HG03575 (cell line): ENCODE measurements around the gene GLUD1.
"Not testable (repeated sequence)": the region's sequence is repeated elsewhere in the genome, so short reads cannot be mapped to it uniquely, and the experiment has no call there.

Source experiments
- ATAC-seq: cut with Tn5 transposase; IDR thresholded peaks from one replicate; pipeline ENCODE4 v1.9.1; 2021; ENCODE audit not compliant: unreplicated experiment, insufficient number of reproducible peaks, low FRiP score; ENCODE audit errors: extremely low read depth

The GLUD1 gene

DNA sequence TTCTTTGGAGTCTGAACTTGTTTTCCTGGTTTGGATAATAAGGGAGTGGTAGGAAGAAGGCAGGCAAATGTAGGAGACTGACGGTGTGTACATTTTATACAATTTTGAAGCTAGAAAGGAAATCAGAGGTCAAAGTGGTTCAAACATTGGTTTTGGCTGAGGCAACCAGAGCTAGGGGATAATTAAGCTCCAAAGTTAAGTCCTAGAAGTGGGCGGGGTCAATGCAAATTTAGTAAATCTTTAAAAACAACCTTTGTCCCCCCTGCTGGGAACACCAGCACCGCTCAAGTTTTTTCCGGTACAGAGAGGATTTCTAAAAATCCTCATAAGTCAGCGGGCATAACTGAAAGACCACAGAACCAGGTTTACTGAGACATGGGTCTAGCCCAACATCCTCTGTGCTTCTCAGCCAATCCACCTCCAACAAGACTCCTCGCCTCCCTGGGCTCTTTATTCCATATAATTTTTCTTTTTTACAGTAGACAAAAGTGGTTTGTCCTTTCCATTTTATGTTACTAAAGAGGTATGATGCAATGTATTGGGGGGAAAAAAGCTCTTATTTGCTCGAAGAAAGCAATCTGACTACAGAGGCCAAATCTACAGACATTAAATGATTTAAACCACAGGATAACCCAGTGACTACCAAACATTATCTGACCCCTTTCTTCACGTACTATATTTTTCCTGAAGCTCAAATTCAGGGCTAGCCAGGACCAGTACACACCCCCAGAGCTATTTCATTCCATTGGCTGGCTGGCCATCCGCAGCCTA is 1.6 kb downstream of the GLUD1 start:
- no peak for ATAC-seq

DNA sequence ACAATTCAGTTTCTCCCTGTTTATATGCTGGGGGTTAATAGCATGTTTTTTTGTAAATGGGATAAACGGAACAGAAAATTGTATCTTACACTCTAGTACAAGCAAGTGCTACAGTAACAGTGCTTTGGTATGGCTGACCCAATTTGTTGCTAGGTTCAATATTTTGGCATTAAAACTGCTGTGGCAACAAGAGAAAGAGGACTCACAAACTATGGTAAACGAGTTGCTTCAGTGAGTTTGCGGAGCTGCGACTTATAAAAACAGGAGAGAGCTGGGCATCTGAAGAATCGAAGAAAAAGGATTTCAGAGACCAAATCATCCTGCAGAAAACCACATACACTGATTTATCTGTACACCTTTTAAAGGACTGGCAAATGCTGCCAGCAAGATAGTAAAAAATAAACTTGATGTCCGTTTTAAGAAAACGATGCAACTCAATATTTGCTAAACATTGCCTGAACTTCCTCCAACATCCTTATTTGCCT is 2.2 kb downstream of the GLUD1 start:
- ATAC-seq, result no peak

DNA sequence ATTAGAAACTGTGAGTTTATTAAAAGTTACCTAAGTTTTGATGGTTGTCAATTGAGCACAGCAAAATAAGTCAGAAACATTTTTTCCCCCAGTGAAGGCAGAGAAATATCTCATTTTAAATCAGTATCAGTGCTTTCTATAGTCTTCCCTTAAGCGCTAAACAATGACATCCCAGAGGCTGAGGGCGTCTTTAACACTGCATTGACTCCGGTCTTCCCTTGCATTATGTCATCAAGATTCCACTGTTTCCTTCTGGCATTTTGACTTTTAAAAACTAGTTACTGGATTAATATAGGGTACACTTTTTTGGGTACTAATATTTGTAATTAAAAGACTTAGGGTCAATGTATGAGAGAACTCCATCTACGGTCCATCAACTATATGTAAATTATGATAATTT is 3.9 kb downstream of the GLUD1 start:
- no peak for ATAC-seq

DNA sequence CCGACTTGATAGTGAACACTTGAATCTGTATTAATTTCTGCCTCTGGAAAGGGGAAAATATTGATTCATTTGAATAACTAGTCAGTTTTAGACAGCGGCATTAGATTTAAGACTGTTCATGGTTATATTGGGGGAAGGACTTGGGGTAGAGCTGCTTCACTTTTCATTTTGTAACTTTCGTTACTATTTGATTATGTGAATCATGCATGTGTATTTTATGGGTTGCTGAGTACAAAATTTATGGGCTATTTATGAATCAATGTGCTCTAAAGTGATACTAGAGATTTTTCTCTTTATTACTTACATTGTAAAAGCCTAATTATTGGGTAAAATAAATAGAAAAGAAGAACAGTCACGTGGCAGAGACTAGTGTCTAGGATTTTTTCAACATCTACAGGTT is 4.9 kb downstream of the GLUD1 start:
- ATAC-seq, result no peak

DNA sequence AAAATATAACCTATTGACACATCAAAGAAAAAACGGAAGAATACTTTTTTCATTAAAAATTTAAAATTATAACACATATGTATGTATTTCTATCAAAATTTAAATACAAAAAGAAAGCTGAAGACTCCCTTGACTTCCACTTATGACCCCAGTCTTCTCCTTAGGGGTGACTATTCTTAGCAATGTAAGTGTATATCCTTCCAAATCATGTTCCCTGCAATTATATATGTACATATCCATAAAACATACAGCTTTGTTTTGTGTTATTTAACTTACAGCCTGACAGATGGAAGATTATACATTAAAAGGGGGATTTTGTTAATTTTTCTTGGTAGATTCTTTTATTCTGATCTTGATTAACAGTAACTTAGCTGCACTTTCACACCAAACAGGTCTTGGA is 9.1 kb downstream of the GLUD1 start:
- ATAC-seq, result no peak

DNA sequence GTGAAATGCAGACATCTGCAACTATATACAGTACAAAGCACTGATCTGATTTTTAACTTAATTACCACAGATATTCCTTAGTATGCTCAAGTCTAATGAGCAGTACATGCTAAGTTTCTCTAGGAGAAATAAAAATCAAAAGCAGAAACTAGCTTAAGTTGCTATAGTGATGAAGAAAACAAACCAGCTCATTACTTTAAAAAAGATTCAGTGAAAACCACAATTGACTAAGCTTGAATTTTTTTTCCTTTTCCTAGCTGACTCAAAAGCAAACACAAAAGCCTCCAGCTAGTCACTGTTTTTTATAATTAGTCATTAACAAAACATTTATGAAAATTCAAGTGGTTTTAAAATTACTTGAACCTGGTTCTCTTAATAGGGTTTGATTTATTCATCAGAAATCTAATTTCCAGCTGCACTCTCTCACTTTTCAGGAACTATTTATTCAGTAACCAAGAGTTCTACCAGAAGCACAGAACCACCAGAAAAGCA is 10.3 kb downstream of the GLUD1 start:
- ATAC-seq, result peak; percentile 54

DNA sequence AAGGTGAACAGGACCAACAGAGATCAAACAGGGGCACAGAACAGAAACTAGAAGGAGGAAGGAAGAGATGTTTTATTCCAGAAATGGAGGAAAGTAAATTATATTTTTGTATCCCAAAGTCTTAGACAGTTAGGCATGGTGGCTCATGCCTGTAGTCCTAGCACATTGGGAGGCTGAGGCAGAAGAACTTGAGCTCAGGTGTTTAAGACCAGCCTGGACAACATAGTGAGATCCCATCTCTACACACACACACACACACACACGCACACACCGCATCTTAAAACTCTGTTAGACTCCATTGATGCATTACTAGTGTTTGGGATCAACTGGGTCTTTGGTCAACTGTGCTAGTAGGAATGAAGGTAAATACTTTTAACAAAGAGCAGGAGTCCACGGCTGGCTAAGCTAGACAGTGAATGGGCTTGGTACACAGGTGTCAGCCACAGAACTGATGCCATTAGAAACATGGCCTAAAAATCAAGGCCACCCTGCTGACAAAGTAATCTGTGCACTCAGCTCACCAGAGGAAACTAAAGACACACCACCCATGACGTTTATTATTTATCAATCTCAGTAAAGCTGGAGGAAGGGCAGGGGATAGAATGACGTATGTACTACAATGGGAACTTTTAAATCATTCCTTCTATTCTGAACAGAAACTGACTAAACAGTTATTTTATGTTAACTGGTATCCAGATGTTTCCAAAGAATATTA is 10.9 kb downstream of the GLUD1 start:
- ATAC-seq, result peak; percentile 20

DNA sequence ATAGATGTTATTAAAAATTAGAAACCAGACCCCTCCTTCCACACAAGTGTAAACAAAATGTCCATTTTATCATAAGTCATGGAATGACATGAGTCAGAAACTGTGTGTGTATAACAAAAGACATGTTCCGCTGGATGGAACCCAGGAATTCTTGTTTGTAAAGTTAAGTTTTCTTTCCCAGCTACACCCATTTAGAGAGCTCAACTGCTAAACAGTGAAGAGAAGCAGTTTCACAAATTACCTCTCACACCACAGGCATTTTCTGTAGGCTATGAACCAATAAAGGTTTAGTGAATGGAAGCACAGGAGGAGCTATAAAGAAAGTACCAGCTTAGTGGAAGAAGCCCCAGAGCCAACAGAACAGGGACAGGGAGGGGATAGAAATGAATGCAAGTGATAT is 12.4 kb downstream of the GLUD1 start:
- not testable (repeated sequence) for ATAC-seq

DNA sequence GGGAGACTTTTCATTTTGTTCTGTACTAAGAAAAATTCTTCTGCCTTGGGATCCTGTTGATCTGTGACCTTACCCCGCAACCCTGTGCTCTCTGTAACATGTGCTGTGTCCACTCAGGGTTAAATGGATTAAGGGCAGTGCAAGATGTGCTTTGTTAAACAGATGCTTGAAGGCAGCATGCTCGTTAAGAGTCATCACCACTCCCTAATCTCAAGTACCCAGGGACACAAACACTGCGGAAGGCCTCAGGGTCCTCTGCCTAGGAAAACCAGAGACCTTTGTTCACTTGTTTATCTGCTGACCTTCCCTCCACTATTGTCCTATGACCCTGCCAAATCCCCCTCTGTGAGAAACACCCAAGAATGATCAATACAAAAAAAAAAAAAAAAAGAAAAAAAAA is 13.1 kb downstream of the GLUD1 start:
- ATAC-seq, result not testable (repeated sequence)

DNA sequence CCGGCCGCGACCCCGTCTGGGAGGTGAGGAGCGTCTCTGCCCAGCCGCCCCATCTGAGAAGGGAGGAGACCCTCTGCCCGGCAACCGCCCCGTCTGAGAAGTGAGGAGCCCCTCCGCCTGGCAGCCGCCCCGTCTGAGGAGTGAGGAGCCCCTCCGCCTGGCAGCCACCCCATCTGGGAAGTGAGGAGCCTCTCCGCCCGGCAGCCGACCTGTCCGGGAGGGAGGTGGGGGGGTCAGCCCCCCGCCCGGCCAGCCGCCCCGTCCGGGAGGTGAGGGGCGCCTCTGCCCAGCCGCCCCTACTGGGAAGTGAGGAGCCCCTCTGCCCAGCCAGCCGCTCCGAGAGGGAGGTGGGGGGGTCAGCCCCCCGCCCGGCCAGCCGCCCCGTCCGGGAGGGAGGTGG is 14.0 kb downstream of the GLUD1 start:
- not testable (repeated sequence) for ATAC-seq

DNA sequence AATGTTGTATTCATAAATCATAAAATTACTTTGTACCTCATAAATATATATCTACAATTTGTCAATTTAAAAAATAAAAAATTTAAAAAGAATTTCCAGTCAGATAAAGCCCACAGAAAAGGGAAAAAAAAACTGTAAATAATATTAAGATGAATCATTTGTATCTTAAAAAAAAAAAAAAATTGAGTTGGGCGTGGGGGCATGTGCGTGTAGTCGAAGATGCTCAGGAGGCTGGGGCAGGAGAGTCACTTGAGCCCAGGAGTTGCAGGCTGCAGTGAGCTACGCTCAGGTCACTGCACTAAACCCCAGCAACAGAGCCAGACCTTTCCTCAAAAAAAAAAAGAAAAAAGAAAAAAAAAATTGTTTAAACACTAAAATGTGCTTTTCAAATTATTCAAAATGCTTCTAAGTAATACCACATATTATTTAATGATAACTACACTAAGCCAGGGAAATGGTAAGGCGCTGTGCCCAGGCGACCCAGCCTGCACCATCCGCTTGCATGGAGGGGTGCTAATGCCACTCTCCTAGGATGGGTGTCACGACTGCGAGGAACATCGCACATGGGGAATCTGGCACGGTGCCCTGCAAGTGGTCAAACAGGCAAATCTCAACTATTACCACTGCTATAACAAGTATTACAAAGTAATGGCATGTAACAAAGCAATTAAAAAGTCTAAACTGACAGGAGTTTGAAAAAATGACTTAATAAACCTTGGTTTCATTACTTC is 15.4 kb downstream of the GLUD1 start:
- ATAC-seq, result no peak

DNA sequence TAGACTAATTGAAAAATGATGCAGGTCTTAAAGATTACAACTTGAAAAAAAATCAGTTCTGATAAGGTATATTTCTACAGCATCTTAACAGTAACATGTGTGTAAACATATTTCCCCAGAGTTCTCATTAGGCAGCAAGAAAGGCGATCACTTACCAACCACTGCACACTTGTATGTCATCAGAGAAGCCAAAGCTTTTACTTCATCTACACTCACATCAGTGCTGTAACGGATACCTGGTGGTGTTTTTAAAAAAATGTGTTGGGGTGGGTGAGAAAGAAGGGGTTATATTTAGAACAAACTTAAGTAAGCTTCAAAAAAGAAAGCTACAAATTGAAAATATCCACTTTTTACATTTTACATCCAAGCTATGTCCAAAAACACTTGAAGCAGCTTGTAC is 18.2 kb downstream of the GLUD1 start:
- ATAC-seq, result not testable (repeated sequence)

DNA sequence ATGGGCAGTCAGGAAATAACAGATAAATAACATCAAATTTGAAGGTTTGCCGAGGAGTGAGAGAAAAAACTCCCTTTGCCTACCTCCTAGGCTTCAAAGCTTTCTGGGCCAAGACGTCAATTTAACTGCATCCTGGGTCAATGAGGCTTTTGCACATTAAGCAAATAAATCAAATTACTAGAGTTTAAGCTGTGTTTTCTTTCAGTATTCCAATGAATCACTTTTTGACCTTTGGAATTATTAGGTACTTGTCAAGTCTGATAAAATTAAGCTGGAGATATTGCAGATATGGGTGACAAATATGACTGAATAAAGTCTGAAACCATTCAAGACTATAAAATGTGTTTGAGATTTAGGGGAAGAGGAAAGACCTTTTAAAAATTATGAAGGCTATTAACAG is 22.2 kb downstream of the GLUD1 start:
- ATAC-seq, result no peak

DNA sequence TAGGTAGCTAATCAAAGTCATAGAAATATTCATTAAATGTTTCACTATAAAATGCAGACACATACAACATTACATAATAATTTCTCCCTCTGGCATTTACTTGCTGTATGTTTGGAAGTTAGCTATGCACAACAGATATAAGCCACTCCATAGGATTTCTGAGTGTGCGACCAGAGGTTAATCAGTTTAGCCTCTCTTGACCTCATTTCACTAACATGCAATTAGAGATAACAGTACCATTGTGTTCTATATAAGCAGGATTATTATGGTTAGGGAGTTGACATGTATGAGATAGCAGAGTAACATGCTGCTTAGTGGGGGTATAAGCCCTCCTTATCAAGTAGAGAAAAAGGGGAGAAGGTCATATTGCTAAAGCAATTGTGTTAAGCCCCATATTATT is 26.4 kb downstream of the GLUD1 start:
- no peak for ATAC-seq

DNA sequence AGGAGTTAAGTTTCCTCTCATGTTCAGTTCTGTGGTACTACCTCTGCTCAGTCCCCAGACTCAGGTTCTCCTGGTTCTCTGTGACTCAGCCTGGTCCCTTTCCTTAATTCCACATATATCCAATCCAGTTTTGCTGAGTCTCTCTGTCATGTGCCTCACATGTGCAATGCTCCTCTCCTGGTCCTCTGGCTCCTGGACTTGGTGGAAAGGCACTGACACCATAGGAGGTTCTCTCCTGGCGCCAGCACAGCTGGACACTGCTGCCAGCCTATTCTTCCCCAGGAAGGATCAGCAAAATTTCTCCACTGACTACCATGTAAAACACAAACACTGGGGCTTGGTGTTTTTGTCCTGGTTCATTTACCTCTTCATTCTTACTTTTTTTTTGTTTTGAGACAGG is 27.8 kb downstream of the GLUD1 start:
- ATAC-seq, result no peak

DNA sequence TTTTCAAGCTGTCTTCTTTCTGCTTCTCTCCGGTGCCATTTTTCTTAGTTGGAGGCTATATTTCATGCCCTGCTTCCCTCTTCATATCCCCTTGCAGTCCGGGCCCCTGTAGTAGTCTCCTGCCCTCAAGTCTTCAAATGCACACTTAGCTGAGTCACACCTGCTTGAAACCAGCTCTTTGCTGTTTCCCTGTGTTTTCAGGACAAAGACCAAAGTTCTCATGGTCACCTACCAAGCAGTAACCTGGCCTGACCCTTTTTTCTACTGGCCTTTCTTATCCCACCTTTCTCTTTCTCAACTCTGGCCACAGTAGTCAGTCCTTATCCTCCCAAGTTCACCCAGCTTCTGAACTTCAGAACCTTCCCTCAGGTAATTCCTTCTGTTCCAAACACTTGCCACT is 28.5 kb downstream of the GLUD1 start:
- ATAC-seq, result no peak

DNA sequence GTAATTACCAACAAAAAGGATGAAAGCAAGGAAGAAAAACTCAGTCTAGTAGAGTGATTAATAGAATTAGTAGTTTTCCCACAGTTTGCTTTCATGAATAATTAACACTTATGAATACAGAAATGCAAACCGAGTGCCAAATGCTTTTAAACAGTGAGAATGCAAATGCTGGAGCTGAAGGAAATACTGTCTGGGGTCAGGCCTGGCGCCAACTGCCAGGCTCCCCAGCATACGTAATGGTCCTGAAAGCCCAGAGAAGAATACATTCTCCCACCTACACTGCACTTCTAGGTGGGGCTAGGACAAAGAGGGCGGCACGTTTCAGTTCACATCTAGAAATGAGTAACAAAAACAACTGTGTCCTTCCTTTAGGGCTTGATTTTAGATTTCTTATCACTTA is 30.0 kb downstream of the GLUD1 start:
- no peak for ATAC-seq

DNA sequence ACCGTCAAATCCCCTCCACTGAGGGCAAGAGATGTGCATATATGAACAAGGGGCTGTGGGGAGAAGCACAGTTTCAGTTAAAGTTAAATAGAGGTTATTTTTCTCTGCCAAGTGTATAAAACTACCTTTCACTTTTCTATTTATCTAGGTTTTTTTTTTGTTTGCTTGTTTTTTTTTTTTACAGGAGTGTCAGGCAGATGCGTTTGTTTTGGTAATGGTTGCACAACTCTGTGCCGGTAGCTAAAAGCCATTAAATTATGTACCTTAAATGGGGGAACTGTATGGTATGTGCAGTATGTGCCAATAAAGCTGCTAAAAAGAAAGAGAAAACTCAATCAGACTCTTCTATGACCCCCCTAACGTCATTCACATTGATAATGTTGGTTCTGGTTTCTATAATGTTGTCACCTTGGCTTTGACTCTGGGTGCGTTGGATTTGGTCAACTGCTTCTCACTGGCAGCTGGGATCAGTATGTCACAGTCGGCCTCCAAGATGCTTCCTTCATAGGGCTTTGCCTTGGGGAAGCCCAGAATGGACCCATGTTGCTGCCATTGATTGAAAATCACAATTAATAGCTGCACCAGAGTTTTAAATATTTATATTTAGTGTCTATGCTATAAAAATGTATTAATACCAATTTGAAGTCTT is 34.2 kb downstream of the GLUD1 start:
- no peak for ATAC-seq

DNA sequence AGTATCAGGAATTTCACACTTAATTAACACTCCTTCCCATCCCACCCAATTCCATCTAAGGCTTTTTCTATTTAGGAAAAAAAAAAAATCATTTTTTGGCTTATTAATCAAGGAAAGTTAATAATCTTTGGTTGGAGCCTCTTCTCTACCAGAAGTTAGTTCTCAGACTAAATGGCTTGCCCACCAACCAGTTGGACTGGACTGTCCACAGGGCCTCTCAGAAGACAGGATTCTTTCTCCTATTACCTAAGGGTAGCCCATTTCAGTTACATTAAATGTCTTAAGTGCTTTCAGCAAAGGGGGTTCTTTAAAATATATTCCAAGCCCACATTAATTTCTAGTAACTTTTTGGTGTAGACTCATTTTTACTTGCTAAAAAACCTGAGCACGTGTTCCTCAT is 35.2 kb downstream of the GLUD1 start:
- ATAC-seq, result no peak
